GM21360 (cell line): Measurements from ENCODE around the gene XK.
A peak's percentile ranks its signal among the peaks of the same experiment; 100 is the strongest.
"Not testable (repeated sequence)": the region's sequence is repeated elsewhere in the genome, so short reads cannot be mapped to it uniquely, and the experiment has no call there.

Experiments
- ATAC-seq: cut with Tn5 transposase; IDR thresholded peaks from one replicate; pipeline ENCODE4 v1.9.1; 2021; ENCODE audit warnings: mild to moderate bottlenecking, moderate library complexity; ENCODE audit not compliant: unreplicated experiment

Gene XK

GRCh38 chrX:37752936-37753335, 67.3 kb downstream of the XK start:
- ATAC-seq, result no peak

DNA sequence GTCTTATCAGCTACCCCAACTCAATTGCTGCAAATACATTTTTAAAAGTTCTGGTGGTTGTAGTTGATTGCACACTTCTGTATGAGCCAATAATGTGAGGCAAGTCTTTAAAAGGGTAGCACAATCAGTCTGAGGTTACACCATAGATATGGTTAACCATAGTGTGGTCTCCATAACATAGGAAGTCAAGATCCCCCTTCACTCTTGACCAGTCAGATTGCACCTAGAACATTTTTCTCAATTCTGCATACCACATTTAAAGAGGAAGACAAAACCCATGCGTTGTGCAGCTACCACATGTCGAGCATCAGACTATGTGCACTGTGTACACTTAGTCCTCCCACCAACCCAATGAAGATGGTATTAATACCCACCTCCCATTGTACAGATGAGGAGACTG, 67.8 kb downstream of the XK start:
- ATAC-seq, result no peak

DNA sequence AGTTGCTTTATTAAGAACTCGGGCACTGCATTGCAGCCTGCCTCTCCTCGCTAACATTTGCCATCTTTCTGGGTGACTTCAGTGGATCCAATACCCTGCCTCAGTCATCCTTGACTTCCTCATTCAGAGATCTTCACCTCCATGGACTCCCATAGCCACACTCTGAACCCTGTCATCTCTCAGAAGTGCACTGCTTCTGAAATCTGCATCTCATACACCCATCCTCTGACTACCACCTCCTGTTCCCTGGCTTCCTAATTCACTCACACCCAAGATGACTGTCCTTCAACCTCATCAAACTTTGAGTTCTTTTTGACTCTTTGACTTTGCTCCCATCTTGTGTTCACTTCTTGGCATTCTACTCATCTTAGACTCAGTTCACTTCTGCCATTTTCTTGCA, 68.9 kb downstream of the XK start:
- ATAC-seq, result peak; percentile 12

DNA sequence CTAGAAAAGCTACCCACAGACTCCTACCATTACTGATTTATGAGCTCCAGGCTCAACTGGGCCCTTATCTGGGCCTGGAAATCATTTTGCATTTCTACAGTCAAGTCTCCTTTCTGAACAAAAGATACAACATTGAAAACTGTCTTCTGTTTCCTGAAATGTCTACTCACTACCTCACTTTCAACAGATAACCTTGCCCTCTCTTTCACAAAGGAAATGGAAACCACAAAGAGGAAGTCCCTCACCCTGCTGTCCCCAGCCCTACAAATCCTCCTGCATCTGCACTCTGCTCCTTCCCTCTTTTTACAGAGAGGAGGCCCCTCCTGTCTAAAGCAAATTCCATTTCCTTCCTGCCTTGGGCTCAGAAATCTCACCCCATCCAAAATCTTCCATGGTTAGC, 69.4 kb downstream of the XK start:
- ATAC-seq, result peak; percentile 93

- no peak for ATAC-seq
These were observed 71.5 kb downstream of the XK start for GRCh38 chrX:37757082-37757481.

DNA sequence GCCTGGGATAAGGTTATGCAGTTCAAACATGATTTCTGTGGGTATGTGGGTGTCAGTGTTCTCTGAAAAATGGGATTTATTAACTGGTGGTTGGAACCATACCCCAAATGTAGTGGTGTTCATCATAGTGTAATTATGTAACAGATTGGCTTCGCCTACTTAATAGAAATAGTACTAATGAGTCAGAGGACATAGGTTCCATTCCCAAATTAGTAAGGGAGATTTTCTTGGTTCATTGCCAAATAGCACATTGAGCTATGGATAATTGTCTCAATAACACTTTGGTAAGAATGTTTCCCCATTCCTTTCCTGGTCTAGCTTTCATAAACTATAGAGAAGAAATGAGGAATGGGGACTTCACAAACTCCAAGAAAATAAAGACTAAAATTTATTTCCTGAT, 73.8 kb downstream of the XK start:
- ATAC-seq, result no peak

DNA sequence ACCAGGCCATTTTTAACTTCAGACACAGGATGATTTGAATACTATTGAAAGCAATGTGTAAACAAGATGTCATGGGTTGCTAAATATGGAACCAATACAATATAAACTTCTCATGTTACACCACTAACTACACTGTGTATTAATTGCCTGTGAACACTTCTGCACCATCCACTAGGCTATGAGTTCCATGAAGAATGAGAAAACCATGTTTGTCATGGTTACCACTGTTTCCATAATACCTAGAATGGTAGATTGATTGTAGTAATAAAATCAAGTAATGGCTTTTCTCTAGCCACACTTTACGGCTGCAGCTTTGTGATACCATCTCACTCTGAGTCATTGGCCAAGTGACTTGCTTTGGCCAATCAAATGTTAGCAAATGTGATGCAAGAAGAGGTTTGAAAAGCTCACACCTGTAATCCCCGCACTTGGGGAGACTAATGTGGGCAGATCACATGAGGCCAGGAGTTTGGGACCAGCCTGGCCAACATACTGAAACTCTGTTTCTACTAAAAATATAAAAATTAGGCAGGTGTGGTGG, 74.4 kb downstream of the XK start:
- no peak for ATAC-seq

DNA sequence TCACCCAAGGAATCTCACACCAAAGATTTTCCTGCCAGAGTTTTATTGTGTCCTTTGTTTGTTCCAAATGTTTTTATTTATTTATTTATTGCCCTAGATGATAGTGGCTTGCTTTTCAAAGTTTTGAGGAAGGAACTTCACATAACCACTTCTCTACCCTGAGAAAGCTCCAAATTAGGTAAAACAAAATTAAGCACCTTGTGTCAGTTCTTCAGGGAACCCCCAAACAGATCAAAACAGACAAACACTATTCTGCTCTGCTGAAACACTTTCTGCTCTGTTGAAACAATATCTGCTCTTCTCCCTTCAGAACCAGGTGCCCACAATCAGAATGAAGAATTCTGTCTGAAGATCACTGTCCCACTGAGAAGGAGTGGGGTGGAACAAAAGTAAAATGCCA, 77.8 kb downstream of the XK start:
- ATAC-seq, result no peak

GRCh38 chrX:37765507-37765906, 79.9 kb downstream of the XK start:
- no peak for ATAC-seq

- no peak for ATAC-seq
These were observed 81.8 kb downstream of the XK start for GRCh38 chrX:37767430-37767829.

DNA sequence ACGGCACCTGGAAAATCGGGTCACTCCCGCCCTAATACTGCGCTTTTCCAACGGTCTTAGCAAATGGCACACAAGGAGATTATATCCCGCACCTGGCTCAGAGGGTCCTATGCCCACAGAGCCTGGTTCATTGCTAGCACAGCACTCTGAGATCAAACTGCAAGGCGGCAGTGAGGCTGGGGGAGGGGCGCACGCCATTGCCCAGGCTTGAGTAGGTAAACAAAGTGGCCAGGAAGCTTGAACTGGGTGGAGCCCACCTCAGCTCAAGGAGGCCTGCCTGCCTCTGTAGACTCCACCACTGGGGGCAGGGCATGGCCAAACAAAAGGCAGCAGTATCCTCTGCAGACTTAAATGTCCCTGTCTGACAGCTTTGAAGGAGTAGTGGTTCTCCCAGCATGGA, 83.3 kb downstream of the XK start:
- not testable (repeated sequence) for ATAC-seq

- no peak for ATAC-seq
These were observed 90.8 kb downstream of the XK start for GRCh38 chrX:37776283-37776986.

- no peak for ATAC-seq
These were observed 91.4 kb downstream of the XK start for GRCh38 chrX:37776987-37777325.

- no peak for ATAC-seq
These were observed 94.3 kb downstream of the XK start, which contains the start of gene CYBB for GRCh38 chrX:37779857-37780256. CYBB (plus strand) TSS chrX:37780059; CDS start chrX:37780078, 19 bp downstream.

DNA sequence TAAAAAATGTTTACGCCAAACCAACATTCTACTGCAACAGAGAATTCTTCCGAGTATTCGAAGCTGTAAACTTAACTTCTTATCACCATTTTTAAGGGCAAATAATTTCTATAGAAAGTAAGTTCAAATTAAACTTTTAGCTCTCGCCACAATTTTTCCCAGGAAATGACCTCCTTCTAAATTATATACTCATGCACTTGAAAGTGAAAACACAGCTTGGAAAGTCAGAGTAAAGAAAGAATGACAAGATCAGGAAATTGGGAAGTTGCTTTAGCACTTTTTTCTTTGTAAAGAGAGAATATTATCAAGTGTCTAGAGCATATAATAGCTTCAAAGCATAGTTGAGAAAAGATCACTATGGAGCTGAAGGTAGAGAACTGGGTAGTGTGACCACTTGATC, 95.5 kb downstream of the XK start:
- ATAC-seq, result no peak
